Left renal pelvis (tissue), 4 donors: ENCODE measurements around the gene PLS1. TPM values are rescaled to one million over a fixed set of nuclear protein-coding genes. Genes with fewer than 3 reads are reported as not detected.
"Not testable (repeated sequence)": the region's sequence is repeated elsewhere in the genome, so short reads cannot be mapped to it uniquely, and the experiment has no call there.

Source experiments
- DNase-seq, 4 donors: peaks; one replicate each; pipeline ENCODE4 v3.0.0-alpha.2; 2013; ENCODE audit warnings: low read depth in 4 of 4, low spot score in 3 of 4
- polyA plus RNA-seq, 4 donors: library from polyadenylated mRNA; unstranded; fragments of 120-200 nt; gene quantifications; one replicate each; pipeline ENCODE4 v1.2.1, GENCODE V29; 2013; ENCODE audit not compliant: insufficient read length in 4 of 4

Gene PLS1, protein sequence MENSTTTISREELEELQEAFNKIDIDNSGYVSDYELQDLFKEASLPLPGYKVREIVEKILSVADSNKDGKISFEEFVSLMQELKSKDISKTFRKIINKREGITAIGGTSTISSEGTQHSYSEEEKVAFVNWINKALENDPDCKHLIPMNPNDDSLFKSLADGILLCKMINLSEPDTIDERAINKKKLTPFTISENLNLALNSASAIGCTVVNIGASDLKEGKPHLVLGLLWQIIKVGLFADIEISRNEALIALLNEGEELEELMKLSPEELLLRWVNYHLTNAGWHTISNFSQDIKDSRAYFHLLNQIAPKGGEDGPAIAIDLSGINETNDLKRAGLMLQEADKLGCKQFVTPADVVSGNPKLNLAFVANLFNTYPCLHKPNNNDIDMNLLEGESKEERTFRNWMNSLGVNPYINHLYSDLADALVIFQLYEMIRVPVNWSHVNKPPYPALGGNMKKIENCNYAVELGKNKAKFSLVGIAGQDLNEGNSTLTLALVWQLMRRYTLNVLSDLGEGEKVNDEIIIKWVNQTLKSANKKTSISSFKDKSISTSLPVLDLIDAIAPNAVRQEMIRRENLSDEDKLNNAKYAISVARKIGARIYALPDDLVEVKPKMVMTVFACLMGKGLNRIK
- polyA plus RNA-seq, result 10 to 100 TPM in 3 of 4 donors, 1 to 10 TPM in 1; 1.4 to 31.9 (median 29.0) TPM

DNA sequence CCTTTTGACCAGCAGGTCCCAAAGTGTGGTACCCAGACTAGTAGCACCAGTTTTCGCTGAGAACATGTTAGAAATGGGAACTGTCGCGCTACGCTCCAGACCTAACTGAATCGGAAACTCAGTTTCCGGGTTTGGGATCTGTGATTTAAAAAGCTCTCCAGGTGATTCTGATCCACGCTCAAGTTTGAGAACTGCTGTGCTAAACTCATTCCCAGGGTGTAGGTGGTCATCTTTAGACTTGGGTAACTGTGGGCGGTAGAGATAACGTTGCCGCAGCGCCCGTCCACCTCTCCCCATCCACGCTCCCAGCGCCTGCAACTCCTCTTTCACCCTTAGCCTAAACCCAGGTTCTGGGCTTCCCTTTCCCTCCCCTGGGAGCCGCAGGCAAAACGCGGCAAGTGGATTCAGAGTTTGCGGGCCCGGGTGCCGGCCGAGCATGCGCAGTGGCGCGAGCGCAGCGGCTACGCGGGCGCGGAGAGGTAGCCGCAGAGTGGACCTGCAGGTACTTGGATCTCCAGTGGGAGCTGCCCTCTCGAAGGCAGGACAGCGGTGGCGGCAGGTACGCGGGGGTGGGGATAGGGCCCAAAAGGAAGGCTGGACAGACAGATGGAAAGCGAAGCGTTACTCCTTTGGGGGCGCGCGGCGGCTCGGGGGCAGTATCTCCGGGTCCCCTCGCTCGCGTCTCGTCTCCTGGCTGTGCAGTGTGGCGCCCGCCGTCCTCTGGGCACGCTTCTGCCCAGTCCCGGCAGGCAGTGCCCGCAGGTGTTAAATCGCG, at the start of gene PLS1:
Gene PLS1 (plus strand): TSS at position 443 of the 775 bp plus-strand sequence. CDS start 67,845 bp downstream, outside the sequence.
- peak; percentile 70 to 82 (median 81) for DNase-seq

DNA sequence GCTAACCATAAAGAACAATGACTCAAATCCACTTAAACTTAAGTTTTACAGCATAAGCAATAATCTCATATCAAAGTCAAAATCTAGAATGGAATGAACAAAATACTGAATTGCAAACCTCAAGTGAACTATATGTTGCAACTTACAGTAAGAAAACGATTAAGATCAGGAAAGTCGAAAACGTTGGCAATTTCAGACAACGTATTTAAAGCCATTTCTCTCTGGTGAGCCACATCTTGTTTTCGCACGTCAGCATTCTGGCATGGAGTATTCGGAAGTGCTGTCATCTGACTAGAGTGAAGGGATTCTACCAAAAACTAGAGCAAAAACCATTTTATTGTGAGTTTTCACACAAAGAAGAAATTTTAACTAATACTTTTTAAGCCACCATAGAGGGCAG, 46.2 kb upstream of the PLS1 start:
- DNase-seq, result no peak

DNA sequence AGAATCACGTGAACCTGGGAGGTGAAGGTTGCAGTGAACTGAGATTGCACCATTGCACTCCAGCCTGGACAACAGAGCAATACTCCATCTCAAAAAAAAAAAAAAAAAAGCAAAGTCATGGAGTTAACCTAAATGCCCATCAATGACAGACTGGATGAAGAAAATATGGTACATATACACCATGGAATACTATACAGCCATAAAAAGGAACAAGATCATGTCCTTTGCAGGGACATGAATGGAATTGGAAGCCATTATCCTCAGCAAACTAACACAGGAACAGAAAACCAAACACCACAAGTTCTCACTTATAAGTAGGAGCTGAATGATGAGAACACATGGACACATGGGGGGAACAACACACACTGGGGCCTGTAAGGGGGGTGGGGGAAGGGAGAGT, 43.6 kb upstream of the PLS1 start:
- DNase-seq, result not testable (repeated sequence)

DNA sequence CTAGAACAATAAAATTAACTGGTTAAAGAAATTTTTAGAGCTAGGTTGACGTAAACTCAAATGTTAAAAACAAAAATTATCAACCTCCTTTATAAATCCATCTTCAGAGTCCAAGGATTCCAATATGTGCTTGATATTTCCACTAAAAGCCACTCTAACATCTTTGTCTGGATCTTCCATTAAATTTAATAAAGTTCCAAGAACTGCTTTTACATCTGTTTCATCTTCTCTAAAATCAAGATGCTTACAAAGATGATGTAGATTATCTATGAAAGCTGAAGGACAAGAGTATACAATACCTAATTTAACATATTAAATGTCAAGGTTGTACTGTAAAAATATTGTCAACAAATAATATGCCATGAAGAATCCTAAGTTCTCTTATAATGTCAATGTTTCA, 42.5 kb upstream of the PLS1 start:
- DNase-seq, result no peak

DNA sequence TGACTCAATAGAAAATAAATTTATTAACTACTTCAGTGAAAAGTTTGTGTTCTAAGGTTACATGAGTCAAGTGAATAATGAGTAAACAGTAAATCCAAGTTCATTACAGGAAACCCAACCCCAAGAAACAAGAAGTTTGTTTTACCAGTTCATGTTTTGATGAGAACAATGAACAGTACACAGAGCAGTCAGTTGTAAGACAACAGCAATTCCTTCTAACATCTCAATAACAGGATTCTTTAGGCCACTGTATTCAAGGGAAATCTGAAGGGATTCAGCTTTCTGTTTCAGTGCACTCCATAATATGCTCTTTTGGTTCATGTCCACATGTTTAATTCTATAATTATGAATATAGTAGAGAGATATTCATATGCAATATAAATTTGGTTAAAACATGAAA, 36.1 kb upstream of the PLS1 start:
- no peak for DNase-seq

DNA sequence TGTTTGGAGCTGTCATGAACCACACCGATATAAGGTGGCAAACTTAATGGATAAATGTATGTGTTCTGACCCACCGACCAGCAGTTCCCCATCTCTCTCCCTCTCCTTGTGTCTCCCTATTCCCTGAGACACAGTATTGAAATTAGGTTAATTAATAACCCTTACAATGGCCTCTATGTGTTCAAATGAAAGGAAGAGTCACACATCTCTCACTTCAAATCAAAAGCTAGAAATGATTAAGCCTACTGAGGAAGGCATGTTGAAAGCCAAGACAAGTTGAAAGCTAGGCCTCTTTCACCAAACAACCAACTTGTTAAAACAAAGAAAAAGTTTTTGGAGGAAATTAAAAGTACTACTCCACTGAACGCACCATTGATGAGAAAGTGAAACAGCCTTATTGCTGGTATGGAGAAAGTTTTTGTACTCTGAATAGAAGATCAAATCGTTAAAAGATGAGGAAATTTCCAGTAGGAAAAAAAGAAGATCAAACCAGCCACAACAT, 32.6 kb upstream of the PLS1 start:
- no peak for DNase-seq

DNA sequence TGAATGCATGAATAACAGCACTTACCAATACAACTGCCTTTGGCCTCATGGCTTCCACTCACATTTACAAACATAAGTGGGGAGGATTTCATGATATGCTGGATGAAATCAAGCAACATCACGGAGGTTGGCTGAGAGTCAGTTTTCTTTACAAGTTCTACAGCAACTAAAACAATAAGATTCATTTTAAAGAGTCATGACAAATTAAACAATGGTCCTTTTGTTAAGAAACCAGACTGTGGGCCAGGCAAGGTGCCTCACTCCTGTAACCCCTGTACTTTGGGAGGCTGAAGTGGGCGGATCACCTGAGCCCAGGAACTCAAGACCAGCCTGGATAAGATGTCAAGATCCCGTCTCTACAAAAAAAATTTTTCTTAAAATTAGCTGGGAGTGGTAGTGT, 30.1 kb upstream of the PLS1 start:
- DNase-seq, result no peak

DNA sequence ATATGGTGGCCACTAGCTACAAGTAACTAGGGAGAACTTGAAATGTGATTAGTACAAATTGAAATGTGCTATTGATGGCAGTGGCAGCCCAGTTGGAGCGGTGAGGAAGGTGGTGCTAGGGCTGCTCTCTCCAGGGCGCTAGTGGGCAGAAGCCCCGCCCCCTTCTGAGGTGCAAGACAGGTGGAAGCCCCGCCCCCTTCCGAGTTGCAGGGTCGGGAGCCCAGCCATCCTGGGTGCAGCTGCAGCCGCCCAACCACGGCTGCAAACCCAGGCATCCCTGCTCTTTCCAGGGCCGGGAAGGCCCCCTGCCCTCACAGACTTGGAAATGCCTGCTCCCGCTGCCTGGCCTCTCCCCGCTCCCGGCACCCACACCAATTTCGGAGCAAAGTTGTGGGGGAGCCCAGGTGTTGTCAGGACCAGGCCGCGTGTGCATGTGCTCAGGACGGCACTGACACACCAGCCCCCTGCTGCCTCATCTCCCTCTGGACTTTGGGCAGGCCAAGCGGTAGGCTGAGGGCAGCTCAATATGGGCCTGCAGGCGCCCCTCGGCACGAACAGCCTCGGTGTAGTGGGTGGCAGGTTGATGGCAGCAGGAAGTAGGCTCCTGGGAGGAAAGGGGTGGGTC, 27.7 kb upstream of the PLS1 start:
- DNase-seq, result no peak

DNA sequence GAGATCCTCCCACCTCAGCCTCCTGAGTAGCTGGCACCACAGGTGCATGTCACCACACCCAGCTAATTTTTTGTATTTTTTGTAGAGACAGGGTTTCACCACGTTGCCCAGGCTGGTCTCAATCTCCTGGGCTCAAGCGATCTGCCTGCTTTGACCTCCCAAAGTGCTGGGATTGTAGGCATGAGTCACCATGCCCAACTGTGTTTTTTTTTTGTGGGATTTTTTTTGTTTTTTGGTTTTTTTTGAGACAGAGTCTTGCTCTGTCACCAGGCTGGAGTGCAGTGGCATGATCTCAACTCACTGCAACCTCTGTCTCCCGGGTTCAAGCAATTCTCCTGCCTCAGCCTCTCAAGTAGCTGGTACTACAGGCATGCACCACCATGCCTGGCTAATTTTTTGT, 26.8 kb upstream of the PLS1 start:
- not testable (repeated sequence) for DNase-seq

DNA sequence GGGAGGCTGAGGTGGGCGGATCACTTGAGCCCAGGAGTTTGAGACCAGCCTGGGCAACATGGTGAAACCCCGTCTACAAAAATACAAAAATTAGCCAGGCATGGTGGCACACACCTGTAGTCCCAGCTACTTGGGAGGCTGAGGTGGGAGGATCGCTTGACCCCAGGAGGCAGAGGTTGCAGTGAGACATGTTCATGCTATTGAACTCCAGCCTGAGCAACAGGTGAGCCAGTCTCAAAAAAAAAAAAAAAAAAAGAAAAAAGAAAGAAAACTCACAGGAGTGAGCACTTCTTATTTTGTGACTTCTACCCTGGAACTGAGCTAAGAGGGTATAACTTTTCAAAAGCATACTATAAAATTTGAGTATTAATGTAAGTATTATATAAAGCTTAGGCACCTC, 22.0 kb upstream of the PLS1 start:
- DNase-seq, result not testable (repeated sequence)

DNA sequence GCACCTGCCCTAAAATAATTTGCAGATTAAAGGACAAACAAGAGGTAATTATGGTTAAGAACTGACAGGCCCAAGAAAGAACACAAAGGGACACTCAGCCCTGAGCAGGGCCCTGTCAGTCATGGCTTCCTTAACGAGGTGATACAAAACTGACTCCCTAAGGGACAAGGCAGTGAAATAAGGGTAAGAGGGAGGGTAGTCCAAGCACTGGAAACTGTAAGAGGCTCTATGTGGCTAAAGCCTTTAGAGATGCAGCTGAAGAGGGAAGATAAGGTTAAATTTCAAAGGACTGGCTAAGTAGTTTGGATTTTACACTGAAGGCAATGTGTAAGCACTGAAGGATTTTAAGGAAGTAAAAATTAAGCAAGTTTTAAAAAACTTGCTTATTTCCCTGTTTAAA, 21.5 kb upstream of the PLS1 start:
- no peak for DNase-seq

DNA sequence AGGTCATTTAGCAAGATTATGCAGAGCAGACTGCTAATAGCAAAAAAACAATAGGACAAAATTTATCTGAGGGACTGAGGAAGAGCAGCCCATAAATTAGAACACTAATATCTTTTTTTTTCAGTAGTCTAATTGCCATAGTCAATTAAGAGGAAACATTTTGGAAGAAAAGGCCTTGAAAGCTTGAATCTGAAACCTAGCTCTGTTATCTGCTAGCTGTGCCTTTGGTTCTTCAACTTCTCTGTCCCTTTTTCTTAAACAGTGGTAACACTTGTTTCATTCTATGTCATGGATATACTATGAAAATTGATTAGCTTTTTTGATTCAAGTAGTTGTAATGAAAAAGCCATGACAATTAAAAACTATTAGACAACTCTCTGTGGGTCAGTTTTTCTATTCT, 19.4 kb upstream of the PLS1 start:
- DNase-seq, result no peak

DNA sequence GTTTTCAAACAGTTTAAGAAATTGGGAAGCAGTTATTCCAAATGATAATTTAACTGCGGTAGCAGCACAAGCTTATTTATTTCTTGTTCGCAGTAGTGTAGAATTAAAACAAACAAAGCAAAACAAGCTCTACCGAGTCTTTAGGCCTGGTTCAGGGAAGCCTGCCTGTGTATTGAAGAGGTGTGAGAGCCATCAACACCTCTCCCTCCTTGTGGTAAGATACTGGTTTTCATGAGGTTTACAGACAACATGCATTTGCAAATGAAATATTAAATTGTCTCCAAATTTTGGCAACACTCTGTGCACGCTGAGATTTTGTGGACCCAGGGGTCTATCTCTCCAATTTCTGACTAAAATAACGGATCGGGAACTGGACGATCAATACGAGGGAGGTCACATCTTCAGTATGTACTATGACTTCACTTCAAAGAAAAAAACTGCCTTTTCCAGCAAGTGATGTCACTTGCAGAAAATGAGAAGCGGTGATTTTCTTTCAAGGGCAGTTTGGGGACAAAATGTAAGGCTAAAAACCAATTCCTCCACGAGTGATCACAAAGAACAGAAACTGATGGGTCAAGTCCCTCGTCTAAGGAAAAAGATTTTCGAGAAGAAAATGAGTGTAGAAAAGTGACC, 18.4 kb upstream of the PLS1 start:
- DNase-seq, result peak in 1 of 4 donors; percentile 24

DNA sequence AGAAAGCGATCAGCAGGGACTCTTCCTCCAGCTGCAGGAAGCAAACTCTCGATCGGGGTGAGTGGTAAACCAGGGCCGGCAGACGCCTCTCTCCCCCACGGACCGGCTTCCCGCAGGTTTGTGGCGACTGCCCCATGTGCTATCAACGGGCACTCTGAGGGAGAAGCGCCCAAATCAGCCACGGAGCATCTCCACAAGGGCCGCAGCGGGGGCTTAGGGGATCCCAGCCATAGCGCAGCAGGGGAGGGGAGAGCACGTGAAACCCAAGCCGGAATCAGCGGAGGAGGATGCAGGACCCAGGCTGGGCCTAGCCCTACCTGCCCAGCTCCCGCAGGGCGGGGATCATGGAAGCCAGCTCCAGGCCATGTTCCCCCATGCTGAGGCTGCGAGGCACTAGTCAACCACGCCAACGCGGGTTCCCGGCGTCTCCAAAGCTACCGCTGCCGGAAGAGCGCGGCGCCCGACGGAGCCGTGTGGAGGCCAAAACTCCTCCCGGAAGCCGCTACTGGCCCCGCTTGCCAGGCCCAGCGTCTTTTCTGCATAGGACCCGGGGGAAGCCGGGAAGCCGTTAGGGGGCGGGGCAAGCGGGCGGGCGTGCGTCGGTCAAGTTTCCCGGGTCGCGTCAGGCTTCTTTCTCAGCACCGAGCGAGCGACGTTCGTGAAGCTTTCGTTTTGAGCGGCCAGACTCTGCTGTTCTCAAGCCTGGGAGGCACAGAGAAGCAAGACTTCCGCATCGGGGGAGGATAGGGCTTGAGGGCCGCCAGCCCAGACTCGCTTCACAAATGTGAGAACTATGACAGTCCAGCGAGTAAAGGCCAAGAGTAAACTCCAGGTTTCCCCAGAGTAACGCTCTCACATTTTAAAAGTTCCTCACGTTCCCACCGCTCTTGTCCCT, 17.6 kb upstream of the PLS1 start, which contains the start of gene ATR:
Gene ATR (minus strand): TSS at position 405 of the 895 bp plus-strand sequence. CDS start 29 bp downstream, at position 376.
- DNase-seq, result peak; percentile 87 to 94 (median 89)

DNA sequence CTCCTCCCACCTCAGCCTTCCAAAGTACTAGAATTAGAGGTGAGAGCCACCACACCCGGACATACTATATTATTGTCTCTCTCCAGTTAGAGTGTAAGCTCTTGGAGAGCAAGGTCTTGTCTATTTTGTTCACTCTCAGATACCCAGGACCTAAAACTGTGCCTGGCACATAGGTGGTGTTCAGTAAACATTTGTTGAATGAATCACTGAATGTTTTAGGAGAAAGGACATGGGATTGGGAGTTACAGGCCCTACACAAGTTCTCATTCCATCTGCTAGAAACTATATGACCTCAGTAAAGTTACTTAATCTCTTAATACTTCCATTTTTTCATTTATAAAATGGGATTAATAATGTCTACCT, 16.2 kb upstream of the PLS1 start:
- no peak for DNase-seq

DNA sequence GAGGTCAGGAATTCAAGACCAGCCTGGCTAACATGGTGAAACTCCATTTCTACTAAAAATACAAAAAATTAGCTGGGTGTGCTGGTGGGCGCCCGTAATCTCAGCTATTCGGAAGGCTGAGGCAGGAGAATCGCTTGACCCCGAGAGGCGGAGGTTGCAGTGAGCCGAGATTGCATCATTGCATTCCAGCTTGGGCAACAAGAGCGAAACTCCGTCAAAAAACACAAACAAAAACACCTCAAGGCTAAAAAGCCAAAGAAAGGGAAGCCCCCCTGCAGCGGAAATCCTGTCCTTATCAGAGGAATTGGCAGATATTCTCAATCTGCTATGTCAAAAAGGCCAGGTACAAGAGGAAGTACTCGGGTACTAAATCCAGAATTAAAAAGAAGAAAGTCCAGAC, 15.1 kb upstream of the PLS1 start:
- DNase-seq, result not testable (repeated sequence)

DNA sequence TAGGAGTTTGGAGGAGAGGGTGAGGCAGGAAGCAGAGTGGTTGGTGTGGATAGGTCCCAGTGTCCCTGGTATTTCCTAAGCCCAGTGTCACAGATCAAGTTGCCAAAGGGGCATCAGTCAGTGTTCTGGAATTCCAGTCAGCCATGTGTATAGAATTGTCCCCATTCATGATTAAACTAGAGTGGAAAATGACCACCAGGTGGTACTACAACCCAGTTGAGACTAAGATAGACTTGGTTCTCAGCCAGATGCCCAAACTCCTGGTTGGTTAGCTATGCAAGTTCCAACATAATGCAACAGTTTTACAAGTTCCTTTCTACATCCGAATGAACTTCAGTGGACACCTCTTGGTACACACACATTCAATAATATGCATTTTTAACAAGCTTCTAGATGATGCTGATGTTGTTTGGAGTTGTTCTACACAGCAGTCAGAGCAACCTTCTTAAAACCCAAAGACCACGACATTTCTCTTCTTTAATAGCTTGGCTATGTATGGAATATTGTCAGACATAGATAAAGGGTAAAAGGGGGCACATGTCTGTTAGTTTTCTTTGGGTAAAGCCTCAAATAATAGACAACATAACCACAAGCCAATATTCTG, 9.3 kb upstream of the PLS1 start:
- DNase-seq, result peak; percentile 42 to 53 (median 50)

DNA sequence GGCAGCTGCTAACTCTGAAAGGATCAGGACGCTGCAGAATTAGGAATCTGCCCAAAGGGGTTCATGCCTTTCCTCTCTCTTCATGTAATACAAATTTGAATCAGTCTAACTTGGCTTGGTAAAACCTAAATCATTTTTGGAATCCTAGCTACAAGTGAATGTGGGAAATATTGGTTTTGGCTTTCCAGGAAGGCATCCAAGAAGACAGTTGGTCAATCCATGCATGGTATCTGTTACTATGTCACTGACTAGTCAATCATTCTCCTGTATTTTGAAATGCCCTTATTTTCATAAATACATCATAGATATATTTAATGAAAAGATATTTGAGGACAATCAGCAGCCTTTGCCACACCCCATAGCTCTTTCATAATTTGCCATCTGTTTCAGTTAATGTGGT, 7.5 kb upstream of the PLS1 start:
- no peak for DNase-seq

DNA sequence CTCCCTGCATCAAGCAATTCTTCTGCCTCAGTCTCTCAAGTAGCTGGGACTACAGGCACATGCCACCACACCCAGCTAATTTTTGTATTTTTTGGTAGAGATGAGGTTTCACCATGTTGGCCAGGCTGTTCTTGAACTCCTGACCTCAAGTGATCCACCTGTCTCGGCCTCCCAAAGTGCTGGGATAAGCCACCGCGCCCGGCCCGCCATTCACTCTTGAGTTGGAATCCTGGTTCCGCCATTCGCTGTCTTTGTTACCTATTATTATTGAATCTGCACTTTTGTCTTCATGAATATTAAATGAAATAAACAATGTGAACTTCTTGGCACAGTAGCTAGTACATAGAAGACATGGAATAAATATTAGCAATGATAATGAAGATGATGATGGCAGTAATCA, 3.9 kb upstream of the PLS1 start:
- not testable (repeated sequence) for DNase-seq
